Activated CD8-positive, alpha-beta memory T cell treated with anti-CD3 and anti-CD28 coated beads for 36 hours (primary cell): ENCODE data around the gene GABBR2. TPM values are rescaled to one million over a fixed set of nuclear protein-coding genes. Genes with fewer than 3 reads are reported as not detected.

Source experiments
- CTCF ChIA-PET: fragments of 350-600 bp; sonication (Branson Sonifier 250); formaldehyde crosslinking; loops from one replicate; lab custom pipeline; 2021; ENCODE audit warnings: antibody characterized with exemption; lab: Charles Lee
- POLR2A ChIA-PET: fragments of 350-600 bp; sonication (Branson Sonifier 250); formaldehyde crosslinking; loops from one replicate; lab custom pipeline; 2021; ENCODE audit warnings: antibody characterized with exemption; lab: Charles Lee
- total RNA-seq, 2 experiments: library from RNA; stranded (reverse); gene quantifications; one replicate each; pipeline ENCODE4 v1.2.3, GENCODE V29; 2021

The GABBR2 gene
- total RNA-seq, 2 experiments from 2014 or later, result not detected

DNA sequence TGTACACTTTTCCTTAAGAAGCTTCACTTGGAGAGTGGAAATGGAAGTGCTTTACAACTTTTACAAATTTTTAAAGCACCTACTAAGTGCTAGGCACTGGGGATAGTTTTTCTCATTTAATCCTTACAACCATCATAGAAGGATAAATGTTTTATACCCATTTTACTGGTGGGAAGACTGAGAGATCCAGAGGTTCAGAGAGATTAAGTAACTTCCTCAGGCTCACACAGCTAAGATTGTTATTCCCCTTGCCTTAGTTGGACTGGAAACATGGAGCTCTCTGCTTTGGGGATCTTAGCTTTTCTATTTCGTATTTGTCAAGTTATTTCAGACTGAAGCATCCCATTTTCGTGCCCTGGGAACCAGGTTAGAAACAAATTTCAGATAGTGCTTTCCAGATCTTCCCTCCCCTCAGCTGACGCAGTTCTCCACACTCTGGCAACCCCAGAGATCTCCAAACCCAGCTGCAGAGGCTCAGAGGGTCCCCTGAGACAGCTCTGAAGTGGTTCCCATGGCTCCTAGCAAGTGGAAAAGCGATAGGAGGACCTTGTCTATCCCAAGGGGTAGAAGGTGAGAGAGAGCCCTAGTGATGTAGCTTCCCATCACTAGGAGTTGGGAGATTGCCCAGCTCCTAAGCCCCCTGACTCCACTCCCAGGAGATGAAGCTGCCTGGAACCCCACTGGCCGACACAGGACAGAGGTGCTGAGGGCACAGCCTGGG is 16.2 kb upstream of the GABBR2 start:
- ChIA-PET CTCF (no interaction called here), POLR2A (no interaction called here)

- CTCF ChIA-PET, result no interaction called here
- POLR2A ChIA-PET, result no interaction called here
These were observed 12.9 kb upstream of the GABBR2 start for GRCh38 chr9:98721643-98722042.

GRCh38 chr9:98720402-98720801 is 11.7 kb upstream of the GABBR2 start:
- POLR2A ChIA-PET, result no interaction called here

GRCh38 chr9:98719055-98719454 is 10.3 kb upstream of the GABBR2 start:
- ChIA-PET POLR2A (no interaction called here), CTCF (interaction anchor here (0.6 kb wide), 1 partner anchor 316 kb away, joined by 3 read pairs; no protein-coding TSS in a partner anchor)

More at GRCh38 chr9:98720402-98720801, 11.7 kb upstream of the GABBR2 start:
- CTCF ChIA-PET, result no interaction called here

DNA sequence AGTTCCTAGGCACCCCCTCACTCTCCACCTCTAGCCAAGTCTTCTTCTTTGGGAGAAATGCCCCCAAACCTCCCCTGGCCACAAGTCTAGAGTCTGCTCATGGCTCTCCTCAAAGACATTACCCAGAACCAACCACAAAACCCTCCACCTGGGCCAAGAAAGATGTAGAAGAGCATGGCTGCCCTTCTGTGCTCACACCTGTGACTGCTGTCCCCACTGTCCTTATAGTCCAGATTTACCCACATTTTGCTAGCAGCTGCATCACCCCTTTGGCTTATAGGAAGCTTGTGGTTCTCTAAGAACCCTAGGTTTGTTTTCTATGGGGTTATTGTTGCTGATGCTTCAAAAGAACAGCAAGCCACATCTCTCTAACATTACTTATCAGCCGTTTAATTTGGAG is 6.1 kb upstream of the GABBR2 start:
- CTCF ChIA-PET, result no interaction called here

GRCh38 chr9:98712987-98713386 is 4.3 kb upstream of the GABBR2 start:
- ChIA-PET CTCF (no interaction called here), POLR2A (no interaction called here)

More for the DNA sequence above, 6.1 kb upstream of the GABBR2 start:
- POLR2A ChIA-PET, result no interaction called here

GRCh38 chr9:98709968-98710965 is 1.5 kb upstream of the GABBR2 start:
- POLR2A ChIA-PET, result no interaction called here
- CTCF ChIA-PET, result no interaction called here

- CTCF ChIA-PET, result no interaction called here
- POLR2A ChIA-PET, result no interaction called here
These were observed 417 bp downstream of the GABBR2 start for GRCh38 chr9:98708103-98708932.

DNA sequence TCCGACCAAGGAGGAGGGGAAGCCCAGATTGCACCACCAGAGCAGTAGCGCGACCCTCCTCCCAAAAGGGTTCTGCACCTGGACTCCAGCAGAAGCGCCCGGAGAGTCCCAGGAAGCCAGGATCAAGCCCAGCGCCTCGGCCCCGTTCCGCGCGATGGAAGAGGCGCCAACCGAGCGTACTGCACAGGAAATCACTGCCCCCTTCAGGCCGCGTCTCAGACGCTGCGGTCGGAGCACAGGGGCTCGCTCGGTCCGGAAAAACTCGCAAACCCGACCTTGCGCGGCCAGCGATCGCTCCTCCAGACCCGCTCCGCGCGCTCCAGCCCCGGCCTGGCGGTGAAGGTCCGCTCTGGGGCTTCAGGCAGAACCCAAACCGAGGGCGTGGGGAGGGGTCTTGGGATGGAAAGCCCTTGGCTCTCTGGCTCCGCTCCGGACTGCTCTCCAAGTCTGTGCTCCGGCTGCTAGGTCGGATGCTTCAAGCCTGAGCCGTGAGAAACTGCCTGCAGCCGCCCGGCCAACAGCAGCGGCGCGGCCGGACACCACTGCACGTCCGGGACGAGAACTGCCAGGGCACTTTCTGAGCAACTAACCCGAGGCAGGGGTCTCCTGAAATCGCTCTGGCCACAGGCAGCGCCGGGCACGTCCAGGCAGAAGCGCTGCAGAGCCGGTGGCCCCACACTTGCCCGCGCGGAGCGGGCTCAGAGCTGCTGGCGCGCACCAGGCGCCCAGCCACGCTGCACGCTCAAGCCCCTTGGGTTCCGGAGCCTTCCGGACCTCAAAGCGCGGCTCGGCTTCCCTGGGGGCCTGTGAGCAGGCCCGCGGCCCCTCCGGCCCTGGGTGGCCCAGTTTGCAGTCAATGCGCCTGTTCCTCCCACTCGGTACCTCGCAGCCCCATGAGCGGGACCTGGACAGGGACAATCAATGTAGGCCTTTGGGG is 1.3 kb downstream of the GABBR2 start:
- CTCF ChIA-PET, result no interaction called here
- POLR2A ChIA-PET, result no interaction called here

DNA sequence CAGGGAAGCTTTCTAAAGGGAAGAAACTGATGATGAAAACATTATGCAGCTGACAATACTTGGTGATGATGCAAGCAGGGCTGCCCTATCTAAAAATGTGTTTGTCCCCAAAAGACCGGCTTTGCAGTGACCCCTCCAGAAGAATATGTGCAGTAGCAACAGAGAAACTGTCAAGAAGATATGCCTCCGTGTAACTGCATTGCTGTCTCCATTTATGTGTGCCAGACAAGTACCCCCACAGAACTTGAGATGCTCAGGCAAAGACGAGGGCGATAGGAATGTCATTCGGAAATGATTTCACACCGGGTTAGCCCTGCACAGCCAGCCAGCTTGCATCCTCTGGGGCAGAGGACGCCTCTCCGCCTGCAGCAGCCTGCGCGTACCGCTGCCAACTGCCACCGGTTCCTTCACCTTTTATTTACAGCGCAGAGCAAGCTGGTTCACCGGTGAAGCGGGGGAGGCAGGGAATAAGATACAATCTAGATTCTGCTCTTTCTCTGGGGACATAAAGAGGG is 2.0 kb downstream of the GABBR2 start:
- POLR2A ChIA-PET, result no interaction called here
- CTCF ChIA-PET, result no interaction called here

DNA sequence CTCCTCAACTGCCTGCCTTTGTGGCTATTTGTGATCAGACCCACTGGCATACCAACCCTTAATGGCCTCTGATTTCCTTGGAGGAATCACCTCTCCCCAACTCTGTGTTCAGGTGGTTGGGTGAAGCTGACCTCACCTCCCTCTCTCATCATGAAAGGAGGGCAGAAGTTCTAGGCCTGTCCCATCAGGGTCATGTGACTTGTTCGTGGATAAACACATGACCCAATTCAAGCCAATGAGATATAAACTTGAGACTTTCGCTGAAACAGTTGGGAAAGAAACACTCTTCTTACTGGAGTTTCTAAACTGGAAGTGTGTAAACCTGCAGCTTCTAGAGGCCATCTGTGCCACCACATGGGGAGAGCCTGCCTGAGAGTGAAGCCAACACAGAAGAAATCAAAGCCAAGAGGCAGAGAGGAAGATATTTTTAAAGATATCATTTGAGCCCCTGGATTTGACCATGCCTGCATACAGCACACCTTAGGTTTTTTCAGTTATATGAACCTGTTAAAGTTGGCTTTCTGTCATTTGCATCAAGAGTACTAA is 5.8 kb downstream of the GABBR2 start:
- POLR2A ChIA-PET, result no interaction called here
- CTCF ChIA-PET, result no interaction called here

DNA sequence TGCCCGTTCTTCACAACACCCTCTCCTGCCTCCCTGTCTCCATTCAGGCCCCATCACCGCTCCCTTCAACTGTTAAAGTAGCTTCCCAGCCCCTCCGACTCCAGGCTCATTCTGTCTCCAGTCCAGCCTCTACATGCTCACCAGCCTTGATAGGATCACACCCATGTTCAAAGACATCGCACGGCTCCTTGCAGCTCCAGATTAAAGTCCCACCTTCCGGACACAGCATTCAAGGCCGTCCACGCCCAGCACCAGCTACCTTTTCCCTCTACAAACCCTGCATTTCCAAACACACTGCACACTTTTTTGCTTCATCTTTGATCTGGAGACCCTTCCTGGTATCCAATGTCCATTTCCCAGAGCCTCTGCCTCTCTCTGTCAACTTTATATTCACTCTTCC is 6.4 kb downstream of the GABBR2 start:
- ChIA-PET CTCF (interaction anchor here (1.1 kb wide), 1 partner anchor 166 kb away, joined by 3 read pairs; no protein-coding TSS in a partner anchor), POLR2A (no interaction called here)

GRCh38 chr9:98701576-98701975 is 7.2 kb downstream of the GABBR2 start:
- ChIA-PET POLR2A (no interaction called here), CTCF (interaction anchor here (1.1 kb wide), 1 partner anchor 165 kb away, joined by 3 read pairs; no protein-coding TSS in a partner anchor)

GRCh38 chr9:98700801-98701200 is 7.9 kb downstream of the GABBR2 start:
- CTCF ChIA-PET, result no interaction called here
- POLR2A ChIA-PET, result no interaction called here

DNA sequence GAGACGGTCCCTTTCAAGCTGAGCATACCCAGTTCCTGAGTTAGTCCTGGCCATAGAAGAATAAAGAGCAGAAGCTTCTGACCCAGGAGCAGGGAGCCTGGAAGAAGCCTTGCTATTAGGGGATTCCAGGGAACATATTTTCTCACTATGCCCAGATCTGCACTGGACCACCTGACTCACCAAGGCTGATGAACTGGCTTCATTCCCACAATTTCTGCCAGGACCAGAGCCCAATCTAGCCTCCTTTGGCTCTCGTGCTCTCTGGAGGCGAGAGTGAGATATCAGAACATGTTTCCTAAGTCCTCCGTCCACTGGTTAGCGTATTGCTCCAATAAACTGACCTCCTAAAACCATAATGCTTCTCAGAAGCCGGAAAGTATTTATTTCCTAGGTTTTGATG is 9.9 kb downstream of the GABBR2 start:
- CTCF ChIA-PET, result no interaction called here
- POLR2A ChIA-PET, result no interaction called here

DNA sequence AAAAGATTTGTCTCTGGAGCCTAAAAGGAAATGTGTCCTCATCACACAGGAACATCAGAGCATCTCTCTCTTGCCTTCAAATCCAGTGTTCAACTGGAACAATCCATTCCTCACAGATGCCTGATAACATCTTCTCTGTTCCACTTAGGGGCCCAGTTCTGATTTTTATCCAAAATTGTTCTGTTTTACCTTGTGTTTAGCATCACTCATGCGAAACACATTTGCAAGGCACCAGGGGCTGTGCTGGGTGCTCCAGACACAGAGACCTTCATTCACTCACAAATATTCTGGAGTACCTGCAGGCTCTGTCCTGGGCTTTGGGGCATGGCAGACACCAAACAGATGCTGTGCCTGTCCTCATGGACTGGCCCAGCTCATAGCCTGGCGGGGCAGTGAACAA is 13.8 kb downstream of the GABBR2 start:
- POLR2A ChIA-PET, result no interaction called here

DNA sequence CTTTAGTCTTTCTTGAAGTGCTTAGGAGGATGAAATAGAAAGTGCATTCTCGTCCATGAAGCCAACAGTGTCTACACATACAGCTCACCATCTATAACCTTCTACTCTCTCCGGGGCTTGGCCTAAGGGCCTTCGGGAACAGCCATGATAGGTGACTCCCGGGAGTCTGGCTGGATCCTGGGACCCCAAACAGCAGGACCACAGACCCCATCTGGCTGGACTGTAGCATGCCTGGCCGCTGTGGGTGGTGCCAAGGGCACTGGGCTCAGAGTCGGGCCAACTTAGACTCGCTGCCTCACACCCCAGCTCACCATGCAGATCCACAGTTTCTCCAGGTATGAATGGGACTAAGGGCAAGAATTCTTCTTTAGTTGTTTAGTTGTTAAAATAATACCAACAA is 16.3 kb downstream of the GABBR2 start:
- ChIA-PET POLR2A (no interaction called here), CTCF (no interaction called here)

More for the DNA sequence above, 13.8 kb downstream of the GABBR2 start:
- CTCF ChIA-PET, result no interaction called here

- ChIA-PET CTCF (no interaction called here), POLR2A (no interaction called here)
These were observed 16.8 kb downstream of the GABBR2 start for GRCh38 chr9:98691890-98692289.
